ENCODE data around the gene SPTA1. TPM values are rescaled to one million over a fixed set of nuclear protein-coding genes. Genes with fewer than 3 reads are reported as not detected.

SPTA1 gene
- total and polyA plus RNA-seq, 2 of the 8 experiments (the other 6 are each of a cell fraction or from before 2014, with no cell fraction given): not detected

GRCh38 chr1:158649052-158649451 is 37.5 kb downstream of the SPTA1 start:
- no peak overlapping the region for H4K91ac ChIP-seq (replicated peaks; ENCODE audit: insufficient read length, low read length)
- no peaks in the 10 kb centered on the region for H3K79me1 ChIP-seq (ENCODE audit: low read depth, low read length)
- no peak overlapping the region for H3K4me3 ChIP-seq (ENCODE audit: extremely low read depth in 1 of 4, insufficient read depth in 2 of 4, low read depth in 3 of 4, low read length in 4 of 4)
- no peak overlapping the region for H2BK12ac ChIP-seq (ENCODE audit: low read depth, low read length)
- no peaks in the 10 kb centered on the region for H3K36me3 ChIP-seq (ENCODE audit: control insufficient read depth in 2 of 4, insufficient read depth in 4 of 4, low read length in 3 of 4)
- H3K4ac ChIP-seq (replicated peaks; ENCODE audit: insufficient read length, low read depth, low read length): no peak overlapping the region
- H2BK120ac ChIP-seq (replicated peaks; ENCODE audit: low read depth, low read length): no peak overlapping the region
- H2BK5ac ChIP-seq (ENCODE audit: low read depth, low read length): no peak overlapping the region
- no peak overlapping the region for H3K9ac ChIP-seq (replicated peaks in 1 of 4; ENCODE audit: extremely low read depth in 1 of 4, low read depth in 3 of 4, low read length in 3 of 4)
- H4K20me1 ChIP-seq (replicated peaks in 1 of 2; ENCODE audit: control insufficient read depth in 1 of 2, insufficient read depth in 2 of 2, low read length in 2 of 2): no peaks in the 10 kb centered on the region
- 0 out of 2 replicates have a peak overlapping the region, but pooled peaks have one; percentile 19 for H2AFZ ChIP-seq (ENCODE audit: low read length)
- no peak overlapping the region for H2BK20ac ChIP-seq (ENCODE audit: low read length)
- H3K4me2 ChIP-seq (ENCODE audit: insufficient read depth in 1 of 2, low read depth in 2 of 2, low read length in 2 of 2): no peak overlapping the region
- no peaks in the 10 kb centered on the region; the same call in 1 of the 2 replicates for H3K23me2 ChIP-seq (ENCODE audit: low read depth, low read length)
- H2AK5ac ChIP-seq (ENCODE audit: low read depth, low read length): no peak overlapping the region; the same call in 1 of the 2 replicates
- no peak overlapping the region for H4K5ac ChIP-seq (ENCODE audit: insufficient read length, low read depth, low read length)
- FAIRE-seq (no peak), DNase-seq (ENCODE audit: low read depth in 1 of 2, low spot score in 2 of 2) (no peak)
- H3K27me3 ChIP-seq (replicated peaks in 1 of 4; ENCODE audit: control insufficient read depth in 3 of 4, extremely low read depth in 1 of 4, insufficient read depth in 3 of 4, low read length in 3 of 4): no peaks in the 10 kb centered on the region
- H3K4me1 ChIP-seq (replicated peaks in 1 of 4; ENCODE audit: control insufficient read depth in 3 of 4, insufficient read depth in 4 of 4, low read length in 3 of 4): no peaks in the 10 kb centered on the region
- H3K23ac ChIP-seq (ENCODE audit: insufficient read length): no peak overlapping the region
- ChIA-PET POLR2A (ENCODE audit: partially characterized antibody) (no interaction called here), CTCF (ENCODE audit: partially characterized antibody) (interaction anchor here (0.6 to 2.7 kb wide), 14 partner anchors 9 to 434 kb away, joined by 3 to 9 read pairs (median 4); no protein-coding TSS in a partner anchor)
- H3K9me3 ChIP-seq (ENCODE audit: insufficient read depth in 2 of 2, low read depth in 1 of 2, low read length in 1 of 2): no peaks in the 10 kb centered on the region
- no peak for TF ChIP-seq TBP (IDR thresholded peaks at IDR 0.05; ENCODE audit: low read depth, low read length)
- no peak for TF ChIP-seq TAF7 (optimal IDR thresholded peaks at IDR 0.05; ENCODE audit: borderline replicate concordance, low read depth, low read length)
- no peak for TF ChIP-seq TCF12 (IDR thresholded peaks at IDR 0.05; ENCODE audit: low read depth, low read length)
- no peak for TF ChIP-seq GABPA (IDR thresholded peaks at IDR 0.05; ENCODE audit: borderline replicate concordance, insufficient read depth, low read length)
- TF ChIP-seq RAD21 (IDR thresholded peaks at IDR 0.05 in 1 of 2, conservative IDR thresholded peaks at IDR 0.05 in 1 of 2; ENCODE audit: low read depth in 2 of 2, low read length in 2 of 2): peak in 1 of 2 experiments; percentile 16; a peak in 1 of 4 replicates
- peak in 1 of 3 experiments; percentile 17; a peak in 2 of 4 replicates for TF ChIP-seq CTCF (IDR thresholded peaks at IDR 0.05; ENCODE audit: control extremely low read depth in 1 of 3, insufficient read depth in 1 of 3, low read depth in 1 of 3, low read length in 3 of 3)
- H3K14ac ChIP-seq (ENCODE audit: insufficient read length): no peak overlapping the region
- H4K8ac ChIP-seq (ENCODE audit: extremely low read depth, insufficient read depth, low read length): no peak overlapping the region
- H2BK15ac ChIP-seq (ENCODE audit: low read length): no peak overlapping the region
- H3K79me2 ChIP-seq (ENCODE audit: control insufficient read depth in 1 of 2, insufficient read depth in 2 of 2, low read length in 2 of 2): no peaks in the 10 kb centered on the region
- H3K27ac ChIP-seq (ENCODE audit: low read depth, low read length): no peak overlapping the region
- H3K56ac ChIP-seq (replicated peaks; ENCODE audit: insufficient read length, low read depth, low read length): no peak overlapping the region
- no peak overlapping the region for H3K18ac ChIP-seq (ENCODE audit: extremely low read depth, low read length)
